ENCODE measurements around the gene KLHL22.

DNA sequence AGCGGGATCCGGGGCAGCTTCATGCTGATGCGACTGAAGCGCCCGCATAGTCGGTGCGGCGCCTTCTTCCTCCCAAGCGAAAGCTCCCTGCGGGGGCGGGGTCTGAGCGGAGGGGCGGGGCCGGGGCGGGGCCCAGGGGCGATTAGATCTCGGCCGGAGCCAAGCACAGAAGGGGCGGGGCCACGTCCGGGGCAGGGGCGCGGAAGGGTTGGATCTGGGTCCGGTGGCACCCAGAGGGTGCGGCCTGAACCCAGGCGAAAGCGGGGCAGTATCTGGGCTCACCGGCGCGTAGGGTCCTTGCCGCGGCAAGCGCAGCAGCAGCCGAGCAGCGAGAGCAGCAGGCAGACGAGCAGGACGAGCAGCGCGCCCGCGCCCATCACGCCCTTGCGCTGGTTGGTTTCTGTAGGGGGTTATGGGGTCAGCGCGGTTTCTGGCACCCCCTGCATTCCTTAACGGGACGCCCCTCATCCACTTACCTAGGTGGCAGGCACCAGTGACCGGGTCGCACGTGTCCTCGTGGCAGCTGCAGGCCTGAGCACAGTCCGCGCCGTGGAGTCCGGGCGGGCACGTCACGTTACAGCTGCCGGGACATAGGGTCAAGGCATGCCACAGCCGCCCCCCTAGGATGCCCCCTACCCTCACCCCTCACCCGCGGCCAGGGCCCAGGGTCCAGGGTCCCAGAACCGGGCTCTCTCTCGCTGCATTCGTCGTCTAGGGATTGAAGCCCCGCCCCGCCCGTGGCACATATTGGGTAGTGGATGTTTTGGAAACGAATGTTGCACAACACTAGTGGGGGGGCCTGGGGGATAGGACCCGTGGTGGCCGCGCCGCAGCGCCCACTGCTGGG is 66.1 kb downstream of the KLHL22 start:
- TF ChIP-seq POLR2A (IDR thresholded peaks at IDR 0.05) (no peak), CTCF (IDR thresholded peaks at IDR 0.05 in 4 of 5, conservative IDR thresholded peaks at IDR 0.05 in 1 of 5) (no peak)

Measured in gastrocnemius medialis (tissue), 4 donors.